Measurements from ENCODE around the gene C1QTNF1. TPM values are rescaled to one million over a fixed set of nuclear protein-coding genes. Genes with fewer than 3 reads are reported as not detected.

Gene C1QTNF1
- total and polyA plus RNA-seq, 8 donors = 2.9 to 20.3 (median 12.7) TPM

DNA sequence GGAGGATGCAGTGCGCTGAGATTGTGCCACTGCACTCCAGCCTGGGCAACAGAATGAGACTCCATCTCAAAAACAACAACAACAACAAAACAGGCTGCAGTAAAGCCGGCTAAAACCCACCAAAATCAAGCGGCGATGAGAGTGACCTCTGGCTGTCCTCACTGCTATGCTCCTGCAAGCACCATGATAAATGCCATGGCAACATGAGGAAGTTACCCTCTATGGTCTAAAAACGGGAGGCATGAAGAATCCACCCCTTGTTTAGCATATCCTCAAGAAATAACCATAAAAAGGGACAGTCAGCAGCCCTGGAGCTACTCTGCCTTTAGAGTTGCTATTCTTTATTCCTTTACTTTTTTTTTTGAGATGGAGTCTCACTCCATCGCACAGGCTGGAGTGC, 35.8 kb upstream of the C1QTNF1 start:
- DNase-seq = no peak
- intact Hi-C loops (cut with DNase I; ENCODE audit: low total_unique reads) = no loop called here
- H3K36me3 ChIP-seq = peaks cover 30 to 37% (median 35%) of the 10 kb centered on the region in 4 donors
- H3K4me3 ChIP-seq = no peak overlapping the region
- H3K27ac ChIP-seq = peak overlapping the region; percentile 64 to 91 (median 85)
- H3K4me1 ChIP-seq = peaks cover 24 to 47% (median 38%) of the 10 kb centered on the region in 4 donors
- H3K27me3 ChIP-seq = no peaks in the 10 kb centered on the region
- no peaks in the 10 kb centered on the region for H3K9me3 ChIP-seq
- WGBS, 5 donors = 41 to 60% (median 47%) methylated on average over 6 of the region's 6 CpGs
- TF ChIP-seq POLR2A (IDR thresholded peaks at IDR 0.05) (no peak), POLR2AphosphoS5 (IDR thresholded peaks at IDR 0.05) (no peak), EP300 (IDR thresholded peaks at IDR 0.05) (no peak)
- TF ChIP-seq, protein P1, sequence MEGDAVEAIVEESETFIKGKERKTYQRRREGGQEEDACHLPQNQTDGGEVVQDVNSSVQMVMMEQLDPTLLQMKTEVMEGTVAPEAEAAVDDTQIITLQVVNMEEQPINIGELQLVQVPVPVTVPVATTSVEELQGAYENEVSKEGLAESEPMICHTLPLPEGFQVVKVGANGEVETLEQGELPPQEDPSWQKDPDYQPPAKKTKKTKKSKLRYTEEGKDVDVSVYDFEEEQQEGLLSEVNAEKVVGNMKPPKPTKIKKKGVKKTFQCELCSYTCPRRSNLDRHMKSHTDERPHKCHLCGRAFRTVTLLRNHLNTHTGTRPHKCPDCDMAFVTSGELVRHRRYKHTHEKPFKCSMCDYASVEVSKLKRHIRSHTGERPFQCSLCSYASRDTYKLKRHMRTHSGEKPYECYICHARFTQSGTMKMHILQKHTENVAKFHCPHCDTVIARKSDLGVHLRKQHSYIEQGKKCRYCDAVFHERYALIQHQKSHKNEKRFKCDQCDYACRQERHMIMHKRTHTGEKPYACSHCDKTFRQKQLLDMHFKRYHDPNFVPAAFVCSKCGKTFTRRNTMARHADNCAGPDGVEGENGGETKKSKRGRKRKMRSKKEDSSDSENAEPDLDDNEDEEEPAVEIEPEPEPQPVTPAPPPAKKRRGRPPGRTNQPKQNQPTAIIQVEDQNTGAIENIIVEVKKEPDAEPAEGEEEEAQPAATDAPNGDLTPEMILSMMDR (IDR thresholded peaks at IDR 0.05) = no peak

DNA sequence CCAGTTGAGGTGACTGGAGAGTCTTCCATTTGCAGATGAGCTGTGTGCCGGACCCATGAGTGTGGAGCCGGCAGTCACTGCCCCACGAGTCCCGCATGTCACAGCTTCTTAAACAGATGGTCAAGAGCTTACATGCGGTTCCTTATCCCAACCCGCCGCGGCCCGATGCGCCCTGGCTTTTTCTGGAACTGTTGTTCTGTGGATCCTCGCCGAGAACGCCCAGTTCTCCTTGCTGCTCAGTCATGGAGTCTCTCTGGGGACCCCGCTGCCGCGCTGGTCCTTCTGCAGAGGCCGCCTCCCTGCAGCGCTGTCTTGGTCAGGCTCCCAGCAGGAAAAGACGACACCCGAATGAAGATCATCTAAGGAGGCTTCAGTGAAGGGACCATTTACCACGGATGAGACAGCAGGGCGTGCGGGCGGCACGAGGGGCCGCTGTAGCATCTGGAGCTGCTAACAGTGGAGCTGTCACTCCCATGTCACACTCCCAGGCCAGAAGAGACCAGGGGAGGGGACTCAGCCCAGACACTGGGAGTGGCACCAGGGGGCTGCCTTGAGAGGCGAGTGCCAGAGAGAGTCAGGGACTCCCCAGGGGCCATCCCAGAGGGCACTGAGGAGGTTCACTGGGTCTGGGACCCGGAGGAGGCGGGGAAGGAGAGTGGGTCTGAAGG, 33.5 kb upstream of the C1QTNF1 start:
- Histone ChIP-seq H3K4me1 (peaks cover 45 to 70% (median 58%) of the 10 kb centered on the region in 4 donors), H3K36me3 (peaks cover 40 to 60% (median 58%) of the 10 kb centered on the region in 4 donors), H3K27ac (no peak overlapping the region), H3K9me3 (no peaks in the 10 kb centered on the region), H3K27me3 (no peaks in the 10 kb centered on the region), H3K4me3 (no peak overlapping the region)
- intact Hi-C loops (cut with DNase I; ENCODE audit: low total_unique reads) = no loop called here
- 93 to 97% (median 95%) methylated on average over 29 of the region's 29 CpGs for WGBS, 5 donors
- TF ChIP-seq, protein P1 (IDR thresholded peaks at IDR 0.05) = no peak
- TF ChIP-seq EP300 (IDR thresholded peaks at IDR 0.05) = no peak
- no peak for TF ChIP-seq POLR2A (IDR thresholded peaks at IDR 0.05)
- TF ChIP-seq POLR2AphosphoS5 (IDR thresholded peaks at IDR 0.05) = no peak
- DNase-seq = no peak

DNA sequence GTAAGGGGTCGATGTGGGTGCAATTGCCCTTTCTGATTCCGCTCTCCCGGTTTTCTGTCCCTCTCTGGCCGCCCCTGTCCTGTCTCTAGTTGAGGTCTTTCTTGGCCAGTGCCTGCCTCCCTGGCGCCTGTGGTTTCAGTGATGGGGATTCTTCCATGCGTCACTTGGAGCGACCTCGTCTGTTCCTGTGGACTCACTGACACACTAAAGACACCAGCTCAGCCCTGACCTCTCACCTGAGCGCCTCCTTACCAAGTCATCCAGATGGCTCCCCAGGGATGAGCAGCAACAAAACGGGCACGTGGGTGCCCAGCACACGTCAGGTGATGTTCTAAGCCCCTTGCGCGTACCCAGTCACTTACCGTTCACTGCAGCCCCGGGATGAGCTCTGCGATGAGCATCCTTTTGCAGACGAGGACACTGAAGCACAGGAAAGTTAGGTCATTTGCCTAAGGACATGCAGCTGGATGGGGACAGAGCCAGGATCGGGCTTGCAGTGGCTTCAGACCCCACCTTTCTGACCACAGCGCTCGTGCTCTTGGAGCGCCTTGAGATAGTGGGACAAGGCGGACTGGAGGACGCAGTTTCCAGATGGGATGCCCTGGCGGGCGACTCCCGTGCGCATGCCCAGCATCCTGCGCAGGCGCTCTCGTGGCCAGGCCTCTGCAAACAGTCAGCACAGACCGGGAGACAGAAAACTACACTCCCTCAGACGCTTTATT, 32.8 kb upstream of the C1QTNF1 start:
- intact Hi-C loops (cut with DNase I; ENCODE audit: low total_unique reads) = no loop called here
- Histone ChIP-seq H3K9me3 (no peaks in the 10 kb centered on the region), H3K4me1 (peaks cover 48 to 67% (median 57%) of the 10 kb centered on the region in 4 donors), H3K27me3 (no peaks in the 10 kb centered on the region), H3K27ac (no peak overlapping the region), H3K4me3 (no peak overlapping the region), H3K36me3 (peaks cover 40 to 67% (median 65%) of the 10 kb centered on the region in 4 donors)
- 89 to 91% (median 91%) methylated on average over 31 to 33 of the region's 33 CpGs for WGBS, 5 donors
- peak in 1 of 2 donors; percentile 20 for DNase-seq
- TF ChIP-seq EP300 (IDR thresholded peaks at IDR 0.05) (no peak), POLR2AphosphoS5 (IDR thresholded peaks at IDR 0.05) (no peak), POLR2A (IDR thresholded peaks at IDR 0.05) (no peak)
- TF ChIP-seq, protein P1 (IDR thresholded peaks at IDR 0.05) = no peak

DNA sequence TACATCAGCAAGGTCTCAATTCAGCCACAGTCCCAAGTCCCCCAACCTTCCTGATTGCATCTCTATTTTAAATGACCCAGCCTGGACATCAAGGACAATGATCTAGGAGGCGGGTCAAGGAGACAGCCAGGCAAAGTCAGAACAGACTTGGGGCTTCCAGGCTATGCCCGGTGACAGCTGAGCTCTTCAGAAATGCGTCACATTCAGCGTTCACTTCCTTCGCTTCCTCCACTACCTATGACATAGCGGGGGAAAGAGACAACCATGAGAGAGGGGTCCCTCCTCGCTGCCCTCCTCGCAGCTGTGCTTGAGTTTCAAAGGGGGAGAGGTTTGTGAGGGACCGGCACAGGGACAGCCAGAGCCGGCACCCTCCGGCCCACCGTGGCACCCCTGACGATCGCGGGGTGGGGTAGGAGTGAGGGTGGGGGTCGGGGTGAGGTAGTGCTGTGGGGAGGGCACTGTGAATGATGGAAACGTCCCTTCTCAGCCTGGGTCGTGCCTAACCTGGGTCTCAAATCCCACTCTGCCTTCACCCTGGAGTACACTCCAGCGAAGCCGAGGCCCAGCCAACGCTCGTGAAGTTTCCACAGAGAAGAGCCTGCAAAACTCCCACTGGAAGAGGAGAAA, 31.9 kb upstream of the C1QTNF1 start:
- Histone ChIP-seq H3K27ac (peak overlapping the region in 4 of 5 donors; percentile 16 to 78 (median 54)), H3K4me3 (no peak overlapping the region), H3K36me3 (peaks cover 47 to 76% (median 74%) of the 10 kb centered on the region in 4 donors), H3K9me3 (no peaks in the 10 kb centered on the region), H3K4me1 (peaks cover 48 to 67% (median 58%) of the 10 kb centered on the region in 4 donors), H3K27me3 (no peaks in the 10 kb centered on the region)
- WGBS, 5 donors = 71 to 85% (median 80%) methylated on average over 22 of the region's 22 CpGs
- intact Hi-C loops (cut with DNase I; ENCODE audit: low total_unique reads) = no loop called here
- TF ChIP-seq POLR2AphosphoS5 (IDR thresholded peaks at IDR 0.05) (no peak), EP300 (IDR thresholded peaks at IDR 0.05) (no peak)
- TF ChIP-seq, protein P1 (IDR thresholded peaks at IDR 0.05) = no peak
- peak in 1 of 2 donors; percentile 11 for DNase-seq
